ENCODE measurements around the gene DMRT3.

The DMRT3 gene

GRCh38 chr9:1031951-1032601, 55.6 kb downstream of the DMRT3 start:
- DNase-seq (ENCODE audit: insufficient read length, low spot score) (no peak), FAIRE-seq (no peak)
- TF ChIP-seq POLR2A (IDR thresholded peaks at IDR 0.05; ENCODE audit: low read depth, low read length): no peak

GRCh38 chr9:1034271-1034670, 57.8 kb downstream of the DMRT3 start:
- FAIRE-seq (no peak), DNase-seq (ENCODE audit: insufficient read length, low spot score) (no peak)
- no peak for TF ChIP-seq POLR2A (IDR thresholded peaks at IDR 0.05; ENCODE audit: low read depth, low read length)

GRCh38 chr9:1039589-1039988, 63.1 kb downstream of the DMRT3 start:
- no peak for FAIRE-seq
- no peak for TF ChIP-seq POLR2A (IDR thresholded peaks at IDR 0.05; ENCODE audit: low read depth, low read length)
- no peak for DNase-seq (ENCODE audit: insufficient read length, low spot score)

All from H54 (cell line).